Activated CD4-positive, alpha-beta T cell treated with anti-CD3 and anti-CD28 coated beads, Interleukin-2, amount 10 ng/mL, durations not matched to agents 7 days and 5 days (primary cell): ENCODE measurements around the gene MAP3K13. TPM values are rescaled to one million over a fixed set of nuclear protein-coding genes. Genes with fewer than 3 reads are reported as not detected.
A peak's percentile ranks its signal among the peaks of the same experiment; 100 is the strongest.
"Not testable (repeated sequence)": the region's sequence is repeated elsewhere in the genome, so short reads cannot be mapped to it uniquely, and the experiment has no call there.

Experiments used
- CTCF ChIA-PET: fragments of 350-600 bp; sonication (Branson Sonifier 250); formaldehyde crosslinking; loops from one replicate; lab custom pipeline; 2021; ENCODE audit warnings: antibody characterized with exemption; lab: Charles Lee
- POLR2A ChIA-PET: fragments of 350-600 bp; sonication (Branson Sonifier 250); formaldehyde crosslinking; loops from one replicate; lab custom pipeline; 2021; ENCODE audit warnings: antibody characterized with exemption; lab: Charles Lee
- DNase-seq: peaks from one replicate; pipeline ENCODE4 v3.0.0-alpha.2; 2020
- H3K27ac Mint-ChIP-seq: one replicate; pipeline ENCODE4 v1.8.0; 2021; ENCODE audit warnings: mild to moderate bottlenecking, moderate library complexity, mixed read lengths
- H3K27me3 Mint-ChIP-seq: one replicate; pipeline ENCODE4 v1.8.0; 2021; ENCODE audit warnings: mixed read lengths
- H3K36me3 Mint-ChIP-seq: one replicate; pipeline ENCODE4 v1.8.0; 2021; ENCODE audit warnings: low read depth, mixed read lengths
- H3K4me1 Mint-ChIP-seq: one replicate; pipeline ENCODE4 v1.8.0; 2021; ENCODE audit warnings: mixed read lengths
- H3K4me3 Mint-ChIP-seq: one replicate; pipeline ENCODE4 v1.8.0; 2021; ENCODE audit warnings: mild to moderate bottlenecking, moderate library complexity, mixed read lengths
- H3K9me3 Mint-ChIP-seq: one replicate; pipeline ENCODE4 v1.8.0; 2021; ENCODE audit warnings: mixed read lengths
- total RNA-seq, 2 experiments: library from RNA; stranded (reverse); gene quantifications; one replicate each; pipeline ENCODE4 v1.2.3, GENCODE V29; 2021

MAP3K13 gene
- total RNA-seq, 2 experiments from 2014 or later = 10.2 to 13.1 TPM

GRCh38 chr3:185353225-185353624 is 9.7 kb upstream of the MAP3K13 start:
- H3K36me3 Mint-ChIP-seq = no peaks in the 10 kb centered on the region
- CTCF ChIA-PET = interaction anchor here (1.2 kb wide), 2 partner anchors 11 to 23 kb away, joined by 3 read pairs; no protein-coding TSS in a partner anchor

GRCh38 chr3:185353823-185354614 is 8.9 kb upstream of the MAP3K13 start:
- Mint-ChIP-seq H3K27me3 (peaks cover 16% of the 10 kb centered on the region), H3K4me1 (no peaks in the 10 kb centered on the region), H3K4me3 (no peak overlapping the region), H3K36me3 (no peaks in the 10 kb centered on the region), H3K9me3 (no peaks in the 10 kb centered on the region), H3K27ac (no peak overlapping the region)
- DNase-seq = peak; percentile 87
- CTCF ChIA-PET = interaction anchor here (1.2 kb wide), 1 partner anchor 10 kb away, joined by 3 read pairs; no protein-coding TSS in a partner anchor
- POLR2A ChIA-PET = no interaction called here

More at GRCh38 chr3:185353225-185353624, 9.7 kb upstream of the MAP3K13 start:
- H3K4me1 Mint-ChIP-seq = no peaks in the 10 kb centered on the region
- H3K27me3 Mint-ChIP-seq = peaks cover 13% of the 10 kb centered on the region
- no peaks in the 10 kb centered on the region for H3K9me3 Mint-ChIP-seq
- no peak overlapping the region for H3K27ac Mint-ChIP-seq
- H3K4me3 Mint-ChIP-seq = no peak overlapping the region
- POLR2A ChIA-PET = no interaction called here
- no peak for DNase-seq

- H3K27me3 Mint-ChIP-seq = peaks cover 25% of the 10 kb centered on the region
- no peak overlapping the region for H3K27ac Mint-ChIP-seq
- ChIA-PET POLR2A (no interaction called here), CTCF (no interaction called here)
- H3K4me1 Mint-ChIP-seq = no peaks in the 10 kb centered on the region
- no peak overlapping the region for H3K4me3 Mint-ChIP-seq
- no peak for DNase-seq
- H3K9me3 Mint-ChIP-seq = no peaks in the 10 kb centered on the region
- H3K36me3 Mint-ChIP-seq = no peaks in the 10 kb centered on the region
These were observed 6.4 kb upstream of the MAP3K13 start for GRCh38 chr3:185356499-185356898.

GRCh38 chr3:185361920-185362319 is 1.0 kb upstream of the MAP3K13 start:
- Mint-ChIP-seq H3K36me3 (no peaks in the 10 kb centered on the region), H3K9me3 (no peaks in the 10 kb centered on the region), H3K27ac (no peak overlapping the region), H3K4me1 (peaks cover 17% of the 10 kb centered on the region), H3K4me3 (no peak overlapping the region), H3K27me3 (peaks cover 55% of the 10 kb centered on the region)
- POLR2A ChIA-PET = no interaction called here
- no peak for DNase-seq
- CTCF ChIA-PET = no interaction called here

- no peak for DNase-seq
- ChIA-PET CTCF (interaction anchor here (0.9 kb wide), 1 partner anchor 10 kb away, joined by 3 read pairs; no protein-coding TSS in a partner anchor), POLR2A (no interaction called here)
- Mint-ChIP-seq H3K36me3 (no peaks in the 10 kb centered on the region), H3K4me3 (peak overlapping the region; percentile 72), H3K27ac (no peak overlapping the region), H3K9me3 (no peaks in the 10 kb centered on the region), H3K27me3 (peaks cover 63% of the 10 kb centered on the region), H3K4me1 (peaks cover 17% of the 10 kb centered on the region)
These were observed 797 bp downstream of the MAP3K13 start for GRCh38 chr3:185363662-185364203.

GRCh38 chr3:185365291-185366073 is 2.5 kb downstream of the MAP3K13 start:
- ChIA-PET POLR2A (no interaction called here), CTCF (no interaction called here)
- H3K4me1 Mint-ChIP-seq = peaks cover 17% of the 10 kb centered on the region
- no peak for DNase-seq
- H3K4me3 Mint-ChIP-seq = no peak overlapping the region
- peaks cover 57% of the 10 kb centered on the region for H3K27me3 Mint-ChIP-seq
- H3K27ac Mint-ChIP-seq = no peak overlapping the region
- H3K36me3 Mint-ChIP-seq = no peaks in the 10 kb centered on the region
- H3K9me3 Mint-ChIP-seq = no peaks in the 10 kb centered on the region

- peaks cover 17% of the 10 kb centered on the region for H3K4me1 Mint-ChIP-seq
- ChIA-PET CTCF (no interaction called here), POLR2A (no interaction called here)
- peaks cover 57% of the 10 kb centered on the region for H3K27me3 Mint-ChIP-seq
- H3K36me3 Mint-ChIP-seq = no peaks in the 10 kb centered on the region
- no peak overlapping the region for H3K27ac Mint-ChIP-seq
- no peak overlapping the region for H3K4me3 Mint-ChIP-seq
- DNase-seq = no peak
- H3K9me3 Mint-ChIP-seq = no peaks in the 10 kb centered on the region
These were observed 3.1 kb downstream of the MAP3K13 start for GRCh38 chr3:185366074-185366335.

GRCh38 chr3:185366913-185367312 is 4.0 kb downstream of the MAP3K13 start:
- Mint-ChIP-seq H3K27me3 (peaks cover 56% of the 10 kb centered on the region), H3K36me3 (no peaks in the 10 kb centered on the region), H3K4me1 (peaks cover 17% of the 10 kb centered on the region), H3K9me3 (no peaks in the 10 kb centered on the region), H3K27ac (no peak overlapping the region), H3K4me3 (no peak overlapping the region)
- CTCF ChIA-PET = no interaction called here
- POLR2A ChIA-PET = no interaction called here
- DNase-seq = no peak

GRCh38 chr3:185370349-185370748 is 7.4 kb downstream of the MAP3K13 start:
- H3K27me3 Mint-ChIP-seq = peaks cover 28% of the 10 kb centered on the region
- H3K4me1 Mint-ChIP-seq, POLR2A ChIA-PET, DNase-seq, H3K27ac Mint-ChIP-seq, H3K9me3 Mint-ChIP-seq, H3K4me3 Mint-ChIP-seq, H3K36me3 Mint-ChIP-seq: not testable (repeated sequence)
- CTCF ChIA-PET = interaction anchor here (0.6 to 0.9 kb wide), 2 partner anchors 43 to 44 kb away, joined by 3 to 5 read pairs; no protein-coding TSS in a partner anchor

GRCh38 chr3:185371306-185372074 is 8.6 kb downstream of the MAP3K13 start:
- Mint-ChIP-seq H3K36me3 (no peaks in the 10 kb centered on the region), H3K27ac (no peak overlapping the region), H3K27me3 (peaks cover 18% of the 10 kb centered on the region), H3K4me1 (no peaks in the 10 kb centered on the region), H3K9me3 (no peaks in the 10 kb centered on the region), H3K4me3 (no peak overlapping the region)
- DNase-seq = no peak
- POLR2A ChIA-PET = no interaction called here
- CTCF ChIA-PET = interaction anchor here (0.6 to 0.9 kb wide), 2 partner anchors 42 to 45 kb away, joined by 3 to 5 read pairs; no protein-coding TSS in a partner anchor

- no peak overlapping the region for H3K27ac Mint-ChIP-seq
- DNase-seq = no peak
- CTCF ChIA-PET = no interaction called here
- H3K9me3 Mint-ChIP-seq = no peaks in the 10 kb centered on the region
- H3K4me1 Mint-ChIP-seq = no peaks in the 10 kb centered on the region
- H3K36me3 Mint-ChIP-seq = no peaks in the 10 kb centered on the region
- POLR2A ChIA-PET = no interaction called here
- peaks cover 4% of the 10 kb centered on the region for H3K27me3 Mint-ChIP-seq
- no peak overlapping the region for H3K4me3 Mint-ChIP-seq
These were observed 18.6 kb downstream of the MAP3K13 start for GRCh38 chr3:185381320-185382058.

GRCh38 chr3:185382154-185382553 is 19.2 kb downstream of the MAP3K13 start:
- Mint-ChIP-seq H3K4me3 (no peak overlapping the region), H3K4me1 (no peaks in the 10 kb centered on the region), H3K36me3 (no peaks in the 10 kb centered on the region), H3K27ac (no peak overlapping the region), H3K27me3 (peaks cover 4% of the 10 kb centered on the region), H3K9me3 (no peaks in the 10 kb centered on the region)
- CTCF ChIA-PET = no interaction called here
- DNase-seq = no peak
- POLR2A ChIA-PET = no interaction called here
